Measurements from ENCODE around the gene SKOR1.

The SKOR1 gene, protein sequence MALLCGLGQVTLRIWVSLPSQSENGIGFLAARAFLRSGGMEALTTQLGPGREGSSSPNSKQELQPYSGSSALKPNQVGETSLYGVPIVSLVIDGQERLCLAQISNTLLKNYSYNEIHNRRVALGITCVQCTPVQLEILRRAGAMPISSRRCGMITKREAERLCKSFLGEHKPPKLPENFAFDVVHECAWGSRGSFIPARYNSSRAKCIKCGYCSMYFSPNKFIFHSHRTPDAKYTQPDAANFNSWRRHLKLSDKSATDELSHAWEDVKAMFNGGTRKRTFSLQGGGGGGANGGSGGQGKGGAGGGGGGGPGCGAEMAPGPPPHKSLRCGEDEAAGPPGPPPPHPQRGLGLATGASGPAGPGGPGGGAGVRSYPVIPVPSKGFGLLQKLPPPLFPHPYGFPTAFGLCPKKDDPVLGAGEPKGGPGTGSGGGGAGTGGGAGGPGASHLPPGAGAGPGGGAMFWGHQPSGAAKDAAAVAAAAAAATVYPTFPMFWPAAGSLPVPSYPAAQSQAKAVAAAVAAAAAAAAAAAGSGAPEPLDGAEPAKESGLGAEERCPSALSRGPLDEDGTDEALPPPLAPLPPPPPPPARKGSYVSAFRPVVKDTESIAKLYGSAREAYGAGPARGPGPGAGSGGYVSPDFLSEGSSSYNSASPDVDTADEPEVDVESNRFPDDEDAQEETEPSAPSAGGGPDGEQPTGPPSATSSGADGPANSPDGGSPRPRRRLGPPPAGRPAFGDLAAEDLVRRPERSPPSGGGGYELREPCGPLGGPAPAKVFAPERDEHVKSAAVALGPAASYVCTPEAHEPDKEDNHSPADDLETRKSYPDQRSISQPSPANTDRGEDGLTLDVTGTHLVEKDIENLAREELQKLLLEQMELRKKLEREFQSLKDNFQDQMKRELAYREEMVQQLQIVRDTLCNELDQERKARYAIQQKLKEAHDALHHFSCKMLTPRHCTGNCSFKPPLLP

DNA sequence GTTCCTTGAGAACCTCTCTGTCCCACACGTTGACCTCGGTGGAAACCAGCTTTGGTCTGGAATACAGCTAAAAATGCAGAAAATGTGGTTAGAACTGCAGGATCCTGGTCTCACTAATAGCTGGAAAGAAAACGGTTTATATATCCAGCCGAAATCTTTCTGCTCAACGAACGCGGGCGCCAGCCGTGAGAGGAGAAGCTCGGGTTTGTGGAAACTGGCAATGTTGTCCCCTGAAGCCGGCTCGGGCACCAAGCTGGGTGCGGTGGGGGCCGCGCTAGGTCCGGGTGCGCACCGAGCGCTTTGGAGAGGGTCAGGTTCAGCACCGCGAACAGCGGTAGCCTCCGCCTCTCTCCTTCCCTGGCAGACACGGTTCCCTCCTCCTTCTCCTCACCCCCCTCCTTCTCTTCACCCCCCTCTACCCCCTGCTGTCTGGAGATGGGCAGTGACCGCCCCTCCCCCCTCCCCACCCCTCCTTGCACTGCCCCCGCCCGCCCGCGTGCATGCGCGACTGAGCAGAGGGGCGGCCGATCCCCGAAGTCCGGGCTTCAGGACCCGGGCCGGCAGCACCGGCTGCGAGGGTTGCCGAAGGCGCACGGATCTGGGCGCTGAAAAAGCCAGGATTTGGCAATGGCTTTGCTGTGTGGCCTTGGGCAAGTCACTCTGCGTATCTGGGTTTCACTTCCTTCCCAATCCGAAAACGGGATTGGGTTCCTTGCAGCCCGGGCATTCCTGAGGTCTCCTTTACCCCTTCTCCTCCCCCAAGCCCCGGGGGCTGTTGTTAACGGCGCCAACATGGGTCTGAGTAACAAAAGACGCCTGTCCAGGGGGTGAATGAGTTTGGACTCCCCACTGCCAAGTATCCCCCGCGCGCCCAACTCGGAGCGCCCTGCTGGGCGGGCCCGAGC is at the start of gene SKOR1:
TSS of gene SKOR1 (plus strand) at position 534 of the 905 bp plus-strand sequence. CDS start at position 628, 94 bp downstream.
- DNase-seq = no peak

DNA sequence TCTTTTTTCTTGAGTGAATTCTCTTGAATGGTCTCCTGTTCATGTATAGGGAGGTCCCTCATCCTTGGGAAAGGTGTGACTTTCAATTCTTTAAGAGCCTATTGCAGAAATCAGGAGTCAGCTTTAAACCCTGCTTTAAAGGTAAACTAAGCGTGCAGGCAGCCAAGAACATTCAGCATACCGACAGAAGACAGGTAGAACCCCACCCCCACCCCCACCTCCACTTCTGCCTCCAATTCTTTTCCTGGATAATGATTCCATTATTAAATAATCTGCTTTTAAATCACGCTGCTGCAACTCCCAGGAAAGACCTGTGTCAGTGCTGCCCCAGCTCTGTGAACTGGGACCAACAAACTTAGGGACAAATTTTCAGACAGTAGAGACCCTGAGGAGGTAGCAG is 49.3 kb upstream of the SKOR1 start:
- DNase-seq = no peak

DNA sequence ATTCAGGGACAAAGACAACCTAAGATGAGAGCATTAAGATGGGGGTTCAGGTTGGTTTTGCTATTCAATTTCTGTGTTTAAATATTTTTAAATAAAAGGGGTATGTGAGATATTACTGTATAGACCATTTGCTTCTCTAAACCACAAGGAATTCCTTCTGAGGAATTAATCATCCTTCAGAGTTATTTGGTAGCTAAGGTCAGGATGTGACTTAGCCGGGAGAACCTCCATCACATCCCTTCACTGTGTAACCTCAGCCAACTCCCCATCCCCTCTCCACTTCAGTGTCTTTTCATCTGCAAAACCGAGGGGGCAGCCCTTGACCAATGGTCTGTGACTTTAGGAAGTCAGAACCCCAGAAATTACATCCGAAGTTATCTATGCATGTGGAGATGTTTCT is 48.7 kb upstream of the SKOR1 start:
- no peak for DNase-seq

DNA sequence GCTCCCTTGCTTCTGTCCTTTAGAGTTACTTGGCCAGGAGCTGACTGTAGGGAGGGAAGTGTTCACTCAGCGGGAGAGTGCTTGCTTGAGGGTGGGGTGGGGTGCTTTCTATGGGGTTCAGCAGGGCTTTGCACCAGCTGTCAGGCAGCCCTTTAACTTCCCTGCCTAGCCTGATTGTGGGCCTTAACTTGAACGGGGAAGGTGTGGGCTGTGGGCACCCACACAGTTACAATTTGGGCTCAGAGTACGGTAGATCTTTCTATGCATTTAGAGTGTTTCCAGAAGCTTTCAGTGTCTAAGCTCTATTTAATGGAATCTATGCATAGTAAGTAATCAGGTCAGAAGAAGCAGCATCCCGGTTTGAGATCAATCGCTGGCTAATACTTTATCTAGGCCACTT is 48.2 kb upstream of the SKOR1 start:
- no peak for DNase-seq

DNA sequence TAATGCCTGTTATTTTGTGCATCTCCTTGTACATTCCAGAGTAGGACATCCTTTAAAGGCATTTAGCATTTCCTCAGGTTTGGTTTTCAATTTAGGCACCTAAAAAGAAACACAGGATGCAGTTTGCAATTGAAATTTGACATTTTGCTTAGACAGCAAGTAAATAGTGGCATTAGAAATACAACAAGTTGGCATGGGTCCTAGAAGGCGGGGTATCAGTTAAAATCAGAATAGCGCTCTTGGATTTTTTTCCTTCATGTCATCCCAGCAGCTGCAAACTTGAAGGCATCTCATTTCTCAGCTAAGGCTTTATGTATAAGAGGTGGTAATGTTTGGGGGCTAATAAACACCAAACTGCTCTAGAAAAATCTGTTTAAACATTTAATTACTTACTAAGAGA is 47.5 kb upstream of the SKOR1 start:
- no peak for DNase-seq

DNA sequence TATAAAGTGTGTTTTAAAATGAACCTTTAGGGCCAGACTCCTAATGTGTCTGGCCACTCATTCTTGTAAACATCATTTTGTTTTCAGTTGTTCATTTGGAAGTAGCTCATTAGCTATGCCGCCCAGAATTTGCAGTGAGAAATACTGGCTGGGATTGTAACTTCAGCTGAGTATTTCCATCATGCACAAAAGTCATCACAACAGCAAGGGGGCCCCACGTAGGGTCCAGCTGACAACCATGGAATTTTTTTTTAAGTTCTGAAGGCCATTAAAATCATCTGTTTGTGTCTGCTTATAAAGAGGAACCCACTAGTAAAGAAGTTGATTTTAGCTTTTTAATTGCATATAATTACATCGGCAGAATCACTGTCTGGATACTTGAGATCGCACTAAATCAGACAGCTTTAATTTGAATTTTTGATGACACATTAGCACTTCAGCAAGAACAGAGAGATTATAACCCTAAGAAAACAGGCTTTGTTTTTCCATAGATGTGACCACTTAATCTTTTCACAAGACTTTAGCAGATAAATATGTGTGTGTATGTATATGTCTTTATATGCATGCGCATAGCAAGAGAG is 46.3 kb upstream of the SKOR1 start:
- no peak for DNase-seq

DNA sequence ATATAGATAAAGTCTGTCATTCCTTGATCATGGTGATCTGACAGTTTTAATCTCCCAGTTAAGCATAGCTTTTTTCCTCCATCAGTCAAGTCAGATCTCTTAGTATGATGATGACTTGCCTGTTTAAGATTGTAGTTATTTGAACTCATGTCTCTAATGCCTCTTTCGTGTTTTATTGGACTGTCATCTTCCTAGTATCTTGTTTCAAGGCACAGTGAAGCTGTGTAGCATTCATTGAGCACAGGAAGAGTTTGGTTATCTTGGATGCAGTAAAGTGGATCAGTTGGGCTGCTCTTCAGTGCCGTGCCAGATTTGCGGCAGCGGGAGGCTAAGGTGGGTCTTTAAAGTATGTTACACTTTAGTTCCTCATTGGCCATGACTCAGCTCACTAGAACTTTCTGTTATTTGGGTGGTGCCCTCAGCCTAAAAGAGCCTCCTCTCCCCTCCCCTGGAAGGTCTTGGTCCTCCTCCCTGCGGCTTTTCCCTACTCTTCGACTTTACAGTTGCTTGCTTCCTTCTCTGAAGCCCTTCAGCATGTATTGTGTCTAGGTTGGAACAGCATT is 45.7 kb upstream of the SKOR1 start:
- DNase-seq = no peak

DNA sequence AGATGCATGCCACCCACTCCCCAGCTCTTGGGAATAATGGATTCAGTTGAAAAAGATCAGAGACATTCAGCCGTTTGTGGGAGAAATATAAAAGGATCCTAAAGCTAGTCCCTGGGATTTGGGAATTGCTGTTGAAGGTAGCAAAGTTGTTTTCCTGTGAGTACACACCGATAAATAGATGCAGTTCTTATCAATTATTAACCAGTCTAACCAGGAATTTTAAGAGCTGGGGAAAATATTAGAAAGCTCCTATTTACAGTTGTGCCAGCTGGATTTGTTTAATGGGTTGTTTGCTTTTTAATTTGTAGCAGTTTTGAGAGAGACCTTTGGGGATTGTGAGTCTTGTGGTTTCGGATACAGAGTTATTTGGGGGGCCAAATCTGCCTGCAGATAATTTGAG is 44.2 kb upstream of the SKOR1 start:
- DNase-seq = no peak

DNA sequence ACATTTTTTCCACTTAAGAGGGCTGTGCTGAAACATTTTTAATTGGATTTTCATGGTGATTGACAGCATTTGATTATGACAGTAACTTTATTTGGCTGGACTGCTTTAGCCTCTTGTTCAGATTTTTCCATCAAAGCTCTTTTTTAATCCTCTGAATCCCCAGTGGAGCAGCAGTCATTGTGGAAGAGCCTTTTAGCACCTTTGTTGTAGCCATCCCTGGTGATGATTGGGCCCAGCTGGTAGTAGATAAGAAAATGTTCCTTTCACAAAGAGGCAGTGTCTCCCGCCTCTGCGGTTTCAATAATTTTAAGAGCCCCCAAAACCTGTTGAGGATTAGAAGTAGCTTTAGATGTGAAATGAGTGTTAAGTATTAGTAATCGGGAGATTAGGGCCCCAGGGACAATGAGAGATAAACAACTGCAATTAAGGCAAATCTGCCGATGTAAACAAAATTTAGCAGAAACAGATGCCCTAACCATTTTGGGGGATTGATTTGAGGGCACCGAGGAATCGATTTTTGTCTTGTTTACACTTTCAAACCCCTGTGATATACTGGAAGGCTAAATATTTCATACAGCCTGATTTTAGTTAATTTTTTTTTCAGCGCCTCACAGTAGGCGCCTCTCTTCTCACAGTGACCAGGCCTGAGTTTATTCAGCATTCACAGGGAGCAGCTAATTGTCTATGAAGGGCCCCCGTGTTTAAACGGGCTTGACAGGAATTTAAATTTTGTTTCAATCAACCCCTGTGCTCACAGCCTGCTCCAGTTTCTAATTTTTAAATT is 43.2 kb upstream of the SKOR1 start:
- no peak for DNase-seq

DNA sequence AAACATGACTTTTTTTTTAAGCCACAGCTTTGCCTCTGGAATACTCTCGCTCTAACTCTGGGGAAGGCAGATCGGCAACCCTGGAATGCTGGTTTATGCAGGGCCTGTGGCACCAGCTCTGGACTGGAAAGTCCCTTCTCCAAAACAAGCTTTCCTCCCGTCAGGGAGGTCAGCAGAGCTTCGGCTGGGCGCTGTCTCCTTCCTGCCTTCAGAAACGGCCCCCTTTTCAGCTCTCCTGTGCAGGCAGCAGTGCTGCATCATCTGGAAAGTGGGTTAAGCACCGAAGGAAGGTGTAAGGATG is 42.7 kb upstream of the SKOR1 start:
- DNase-seq = no peak

DNA sequence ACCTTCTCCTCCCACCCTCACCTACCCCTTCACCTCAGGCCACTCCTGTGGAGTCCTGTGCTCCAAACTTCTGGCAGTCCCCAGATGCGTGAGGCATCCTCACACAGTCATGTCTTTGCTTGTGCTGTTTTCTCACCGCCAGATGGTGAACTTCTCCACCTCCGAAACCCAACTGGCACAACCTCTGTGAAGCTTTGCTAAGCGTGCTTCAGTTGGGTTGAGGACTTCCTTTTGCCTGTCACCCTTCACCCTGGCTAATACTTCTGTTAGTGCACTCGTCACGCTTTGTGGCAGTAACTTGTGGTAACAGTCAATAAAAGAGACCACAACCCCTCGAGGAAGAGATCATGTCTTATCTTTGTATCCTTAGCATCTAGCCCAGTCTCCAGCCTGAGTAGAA is 42.0 kb upstream of the SKOR1 start:
- no peak for DNase-seq

DNA sequence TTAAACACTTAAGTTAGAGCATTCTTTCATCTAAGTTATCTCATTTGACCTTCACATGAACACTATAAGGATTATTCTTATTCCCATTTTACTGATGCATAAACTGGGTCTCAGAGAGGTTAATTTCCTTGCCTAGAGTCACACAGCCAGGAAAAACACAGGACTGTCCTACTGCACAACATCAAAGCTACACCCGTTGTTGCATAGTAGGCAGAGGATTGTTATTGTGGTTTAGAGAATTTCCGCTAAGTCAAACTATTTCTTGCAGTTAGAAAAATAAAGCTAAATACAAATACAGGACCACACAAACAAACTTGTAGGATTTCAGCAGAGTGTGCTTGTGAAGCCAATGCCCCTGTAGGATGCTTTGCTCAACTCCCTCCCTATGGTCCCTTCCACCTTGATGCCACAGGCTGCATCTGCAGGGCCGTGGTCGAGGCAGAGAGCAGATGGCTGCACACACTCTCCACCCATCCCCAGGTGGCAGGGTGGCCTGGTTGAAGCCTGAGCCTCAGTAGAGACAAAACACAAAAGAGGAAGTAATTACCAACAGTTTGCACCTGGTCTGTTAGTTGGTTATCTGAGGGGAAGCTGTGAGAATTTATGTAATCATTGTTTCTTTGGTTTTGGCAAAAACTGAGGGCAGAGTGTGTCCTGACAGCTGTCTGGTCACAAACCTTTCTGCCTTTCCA is 41.1 kb upstream of the SKOR1 start:
- no peak for DNase-seq

DNA sequence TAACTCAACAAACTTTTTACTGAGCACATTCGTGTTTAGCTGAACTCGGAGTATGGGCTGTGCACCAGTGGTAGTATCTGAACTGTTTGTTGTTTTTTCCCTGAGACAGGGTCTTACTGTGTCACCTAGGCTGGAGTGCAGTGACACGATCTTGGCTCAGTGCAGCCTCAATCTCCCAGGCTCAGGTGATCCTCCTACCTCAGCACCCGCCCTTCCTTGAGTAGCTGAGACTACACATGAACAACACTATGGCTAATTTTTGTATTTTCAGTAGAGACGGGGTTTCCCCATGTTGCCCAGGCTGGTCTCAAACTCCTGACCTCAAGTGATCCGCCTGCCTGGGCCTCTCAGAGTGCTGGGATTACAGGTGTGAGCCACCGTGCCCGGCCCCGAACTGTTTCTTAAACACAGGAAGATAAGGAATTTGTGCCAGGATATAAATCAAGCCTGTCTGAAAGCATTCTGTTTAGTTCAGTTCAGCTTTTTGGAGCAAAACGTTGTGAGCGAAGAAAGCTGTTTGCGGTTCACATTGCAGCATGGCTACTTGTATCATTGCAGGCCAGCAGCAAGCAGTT is 40.4 kb upstream of the SKOR1 start:
- DNase-seq = no peak

DNA sequence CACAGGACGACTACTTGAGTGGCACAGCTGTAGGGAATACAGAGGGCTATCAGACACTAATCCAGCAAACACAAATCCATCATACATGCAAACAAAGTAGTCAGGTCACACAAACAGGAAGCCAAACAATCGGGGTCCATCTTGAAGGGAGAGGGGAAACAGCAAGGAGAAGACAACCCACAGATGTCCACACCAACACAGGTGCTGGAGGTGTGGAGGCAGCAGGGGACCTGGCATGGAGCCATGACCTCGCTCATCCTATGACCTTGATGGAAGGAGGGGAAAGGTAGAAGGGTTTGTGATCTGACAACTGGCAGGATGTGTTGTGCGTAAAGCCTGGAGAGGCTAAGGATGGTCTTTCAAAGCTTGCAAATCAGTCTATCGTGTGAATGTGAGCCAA is 39.9 kb upstream of the SKOR1 start:
- no peak for DNase-seq

DNA sequence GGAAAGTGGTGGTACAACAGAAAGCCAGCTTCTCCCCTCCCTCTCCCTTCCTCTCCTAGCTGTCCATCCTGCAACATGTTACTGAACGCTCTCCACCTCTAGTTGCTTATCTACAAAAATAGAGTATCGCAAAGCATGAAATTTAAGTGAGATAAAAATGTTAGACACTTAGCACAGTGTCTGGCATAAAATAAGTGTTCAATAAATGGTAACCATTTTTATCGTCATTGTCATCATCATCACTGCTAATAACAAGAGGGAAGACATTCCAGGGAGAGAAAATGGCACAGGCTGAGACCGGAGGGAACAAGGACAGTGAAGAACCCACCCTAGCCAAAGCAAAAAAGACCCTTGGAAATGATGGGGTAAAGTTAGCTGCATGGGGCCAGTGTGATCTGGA is 38.7 kb upstream of the SKOR1 start:
- no peak for DNase-seq

DNA sequence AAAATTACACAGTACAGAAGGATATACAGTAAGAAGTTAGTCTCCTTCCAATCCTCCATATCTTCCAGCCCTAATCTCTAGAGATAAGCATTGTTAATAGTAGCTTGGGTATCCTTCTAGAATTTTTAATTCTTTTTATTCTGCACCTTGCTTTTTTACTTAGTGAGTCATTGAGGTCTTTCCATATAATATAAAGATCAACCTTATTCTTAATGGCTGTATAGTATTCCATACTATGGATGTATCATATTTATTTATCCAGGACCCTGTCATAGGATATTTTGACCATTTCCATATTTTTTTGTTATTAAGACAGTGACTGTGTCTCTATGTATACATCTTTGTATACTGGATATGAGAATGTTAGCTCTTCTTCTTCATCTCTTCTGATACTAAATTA is 36.3 kb upstream of the SKOR1 start:
- DNase-seq = no peak

DNA sequence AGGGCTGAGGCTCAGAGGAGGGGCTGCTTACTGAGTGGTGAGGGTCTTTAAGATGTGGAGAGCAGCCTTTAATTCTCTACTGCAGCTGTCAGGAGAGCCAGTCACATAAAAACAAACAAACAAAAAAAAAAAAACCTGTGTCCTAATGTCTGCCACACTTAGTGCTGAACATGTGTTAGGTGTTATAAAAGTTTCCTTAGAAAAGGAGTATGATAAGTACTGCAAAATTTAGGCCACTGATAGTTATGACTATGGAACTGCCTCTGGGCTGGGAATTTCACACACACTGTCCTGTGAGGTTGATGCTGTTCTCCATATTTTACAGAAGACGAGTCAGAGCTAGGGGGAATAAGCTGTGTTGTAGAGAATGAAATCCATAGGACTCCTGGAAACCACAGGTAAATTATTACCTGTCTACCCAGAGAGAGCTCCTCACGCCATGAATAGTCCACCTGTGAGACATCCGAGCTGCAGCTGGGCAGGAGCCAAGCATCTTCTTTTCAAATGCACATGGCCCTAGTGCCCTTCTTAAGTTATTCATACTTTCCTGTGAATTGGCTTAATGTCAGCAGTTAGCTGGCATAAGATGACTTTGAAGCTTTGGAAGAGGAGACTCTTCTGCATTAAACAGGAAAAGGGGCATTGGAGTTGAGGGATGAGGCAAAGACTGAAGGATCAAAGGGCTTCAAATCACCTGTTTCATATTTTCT is 34.5 kb upstream of the SKOR1 start:
- DNase-seq = no peak

DNA sequence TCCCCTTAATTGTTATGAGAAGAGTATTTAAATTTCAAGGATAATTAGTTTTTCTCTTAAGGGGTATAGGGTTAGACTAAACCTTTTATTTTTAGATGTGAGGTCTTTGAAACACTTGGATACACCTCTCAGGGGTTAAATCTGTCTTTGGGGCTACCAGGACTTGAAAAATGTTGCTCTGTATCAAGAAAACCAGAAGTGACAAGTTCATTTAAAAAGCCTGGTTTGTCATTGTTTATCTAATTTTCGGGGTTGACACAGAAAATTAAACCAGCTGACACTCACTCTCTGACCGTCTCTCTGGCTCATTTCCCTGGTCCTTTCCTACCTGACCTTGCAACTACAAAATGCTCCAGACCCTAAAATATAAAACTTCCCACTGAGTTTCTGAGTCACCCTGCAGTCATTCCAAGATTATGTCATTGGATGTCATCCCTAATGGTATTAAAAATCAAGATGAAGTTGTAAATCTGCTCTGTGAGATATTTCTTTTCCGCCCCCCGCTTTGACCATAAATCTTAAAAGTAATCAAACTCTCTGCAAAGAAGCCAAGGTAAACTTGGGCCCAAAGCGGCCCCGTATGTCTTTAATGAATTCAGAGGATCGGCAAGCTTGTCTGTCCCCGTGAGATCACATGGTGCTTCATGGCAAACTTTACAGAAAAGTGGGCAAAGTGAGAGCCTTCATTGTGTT is 32.9 kb upstream of the SKOR1 start:
- DNase-seq = no peak
